Daoy (cell line): Measurements from ENCODE around the gene TSPAN5. TPM values are rescaled to one million over a fixed set of nuclear protein-coding genes. Genes with fewer than 3 reads are reported as not detected.
"Not testable (repeated sequence)": the region's sequence is repeated elsewhere in the genome, so short reads cannot be mapped to it uniquely, and the experiment has no call there.

Experiments used
- DNase-seq: peaks from one replicate; pipeline ENCODE4 v3.0.0-alpha.2; 2015; ENCODE audit warnings: low read depth
- total RNA-seq: library from RNA; depleted of rRNA; stranded (reverse); fragments of >200 nt; shearing (Covaris generic); gene quantifications from 2 replicates; pipeline ENCODE4 v1.2.3, GENCODE V29; 2014

The TSPAN5 gene
- total RNA-seq, 1 experiment from 2014 or later = 13.4 TPM

DNA sequence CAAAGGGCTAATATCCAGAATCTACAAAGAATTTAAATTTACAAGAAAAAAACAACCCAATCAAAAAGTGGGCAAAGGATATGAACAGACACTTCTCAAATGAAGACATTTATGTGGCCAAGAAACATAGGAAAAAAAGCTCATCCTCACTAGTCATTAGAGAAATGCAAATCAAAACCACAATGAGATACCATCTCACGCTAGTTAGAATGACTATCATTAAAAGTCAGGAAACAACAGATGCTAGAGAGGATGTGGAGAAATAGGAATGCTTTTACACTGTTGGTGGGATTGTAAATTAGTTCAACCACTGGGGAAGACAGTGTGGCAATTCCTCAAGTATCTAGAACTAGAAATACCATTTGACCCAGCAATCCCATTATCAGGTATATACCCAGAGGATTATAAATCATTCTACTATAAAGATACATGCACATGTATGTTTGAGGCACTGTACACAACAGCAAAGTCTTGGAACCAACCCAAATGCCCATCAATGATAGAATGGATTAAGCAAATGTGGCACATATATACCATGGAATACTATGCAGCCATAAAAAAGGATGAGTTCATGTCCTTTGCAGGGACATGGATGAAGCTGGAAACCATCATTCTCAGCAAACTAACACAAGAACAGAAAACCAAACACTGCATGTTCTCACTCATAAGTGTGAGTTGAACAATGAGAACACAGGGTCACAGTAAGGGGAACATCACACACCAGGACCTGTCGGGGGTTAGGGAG, 197.1 kb downstream of the TSPAN5 start:
- DNase-seq = not testable (repeated sequence)

DNA sequence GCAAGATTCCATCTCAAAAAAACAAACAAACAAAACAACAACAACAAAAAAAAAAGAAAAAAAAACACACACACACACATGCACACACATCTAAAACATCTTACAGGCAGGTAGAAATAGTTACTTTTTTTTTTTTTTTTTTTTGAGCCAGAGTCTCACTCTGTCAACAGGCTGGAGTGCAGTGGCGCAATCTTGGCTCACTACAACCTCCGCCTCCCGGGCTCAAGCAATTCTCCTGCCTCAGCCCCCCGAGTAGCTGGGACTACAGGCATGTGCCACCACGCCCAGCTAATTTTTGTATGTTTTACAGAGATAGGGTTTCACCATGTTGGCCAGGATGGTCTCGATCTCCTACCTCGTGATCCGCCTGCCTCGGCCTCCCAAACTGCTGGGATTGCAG, 201.0 kb downstream of the TSPAN5 start:
- DNase-seq = not testable (repeated sequence)

DNA sequence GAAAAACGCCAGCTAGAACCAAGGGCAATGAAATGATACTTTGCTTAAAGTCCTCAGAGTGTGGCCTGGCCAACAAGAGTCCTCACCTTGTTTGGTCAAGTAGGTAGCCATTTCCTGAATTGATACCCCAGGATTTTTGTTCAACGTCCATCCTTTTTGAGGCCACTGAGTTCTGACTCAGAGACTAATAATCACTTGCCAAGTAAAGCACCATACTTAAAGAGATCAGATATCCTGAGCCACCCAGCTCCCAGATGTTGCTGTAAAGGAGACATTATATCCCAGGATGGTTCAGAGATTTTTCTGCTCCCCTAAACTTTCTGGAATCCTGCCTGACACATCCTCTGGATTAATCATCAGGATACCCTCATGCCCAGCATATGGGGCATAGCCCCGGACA, 206.3 kb downstream of the TSPAN5 start:
- no peak for DNase-seq

DNA sequence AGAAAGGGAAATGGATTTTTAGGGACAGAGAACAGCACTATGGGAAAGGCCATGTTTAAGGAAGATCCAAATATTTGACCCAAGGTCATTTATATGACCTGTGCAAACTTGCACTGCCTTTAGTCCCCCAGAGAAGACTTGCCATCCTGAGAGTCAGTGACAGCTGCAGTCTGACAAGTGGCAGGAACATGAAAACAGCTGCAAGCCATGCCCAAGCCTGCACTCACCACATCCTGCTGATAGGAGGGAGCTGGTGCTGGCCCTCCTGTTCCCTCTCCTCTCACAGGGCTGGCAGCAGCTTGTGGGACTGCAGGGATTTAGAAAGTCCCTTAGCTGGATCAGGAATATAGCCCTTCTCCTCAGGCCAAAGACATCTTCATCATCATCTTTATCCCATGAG, 209.5 kb downstream of the TSPAN5 start:
- DNase-seq = no peak

DNA sequence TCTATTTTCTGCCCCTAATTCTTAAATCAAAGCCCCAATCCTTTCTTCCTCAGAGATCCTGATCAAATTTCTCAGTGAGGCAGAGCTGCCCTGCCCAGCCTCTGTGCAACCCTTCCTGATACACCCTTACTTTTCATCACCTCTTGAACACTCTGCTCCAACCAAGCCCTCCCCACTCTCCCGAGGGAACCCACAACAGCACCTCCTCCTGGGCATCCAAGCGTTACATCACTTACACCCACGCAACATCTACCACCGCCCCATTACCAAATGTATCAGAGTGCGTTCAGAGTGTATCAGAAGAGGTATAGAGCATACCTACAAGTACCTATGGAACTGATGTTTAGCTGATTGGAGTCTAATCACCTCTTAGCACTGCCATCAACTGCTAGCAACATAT, 210.8 kb downstream of the TSPAN5 start:
- no peak for DNase-seq

DNA sequence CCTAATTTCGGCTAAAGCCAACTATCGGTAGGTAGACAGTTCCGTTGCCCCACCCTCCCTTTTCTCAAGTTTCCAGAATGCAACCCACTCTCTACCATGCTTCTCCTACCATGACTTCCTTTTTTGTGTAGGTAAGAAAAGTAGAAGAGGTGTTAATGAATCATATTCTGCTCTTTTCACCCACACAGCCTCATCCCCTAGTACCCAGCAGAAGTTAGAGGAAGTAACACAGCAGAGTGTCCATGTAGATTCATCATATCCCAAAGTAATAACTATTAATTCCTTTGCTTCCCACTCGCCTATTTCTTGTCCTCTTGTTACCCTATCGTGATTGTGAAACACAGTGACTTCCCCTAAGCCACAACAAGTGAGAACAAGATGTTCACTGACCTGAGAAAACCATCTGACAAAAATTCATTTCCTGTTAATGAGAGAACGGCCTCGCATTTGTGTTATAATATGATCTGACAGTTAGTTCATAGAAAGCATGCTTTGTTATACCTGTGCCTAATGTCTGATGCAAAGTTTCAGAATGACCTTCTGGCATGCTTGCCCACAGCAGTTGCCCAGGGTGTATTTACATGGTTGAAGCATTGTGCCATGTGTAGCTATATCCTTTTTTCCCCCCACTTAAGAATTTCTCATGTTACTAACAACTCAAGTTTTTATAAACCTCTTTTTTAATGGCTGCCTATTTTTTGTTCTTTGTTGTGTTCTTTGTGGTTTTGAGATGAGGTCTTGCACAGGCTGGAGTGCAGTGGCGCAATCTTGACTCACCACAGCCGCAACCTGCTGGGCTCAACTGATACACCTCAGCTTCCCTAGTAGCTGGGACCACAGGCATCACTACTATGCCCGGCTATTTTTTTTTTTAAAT, 211.7 kb downstream of the TSPAN5 start:
- peak; percentile 18 for DNase-seq

DNA sequence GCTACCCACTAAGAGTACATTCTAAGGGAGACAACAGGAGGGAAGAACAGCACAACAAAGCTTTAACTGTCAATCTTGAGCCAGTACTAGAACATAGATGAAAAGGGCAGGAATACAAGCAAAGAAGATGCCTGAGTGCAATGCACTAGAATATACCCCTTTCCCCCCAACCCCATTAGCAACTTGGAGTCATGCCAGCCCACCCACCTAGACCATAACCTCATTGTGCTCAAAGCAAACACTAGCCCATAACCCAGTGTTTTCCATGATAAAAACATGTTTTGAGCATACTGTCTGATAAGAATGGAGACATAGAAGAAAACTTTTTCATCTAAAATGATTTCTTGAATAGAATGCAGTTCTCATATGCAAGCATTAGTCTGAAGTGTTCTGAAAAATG, 214.0 kb downstream of the TSPAN5 start:
- no peak for DNase-seq

DNA sequence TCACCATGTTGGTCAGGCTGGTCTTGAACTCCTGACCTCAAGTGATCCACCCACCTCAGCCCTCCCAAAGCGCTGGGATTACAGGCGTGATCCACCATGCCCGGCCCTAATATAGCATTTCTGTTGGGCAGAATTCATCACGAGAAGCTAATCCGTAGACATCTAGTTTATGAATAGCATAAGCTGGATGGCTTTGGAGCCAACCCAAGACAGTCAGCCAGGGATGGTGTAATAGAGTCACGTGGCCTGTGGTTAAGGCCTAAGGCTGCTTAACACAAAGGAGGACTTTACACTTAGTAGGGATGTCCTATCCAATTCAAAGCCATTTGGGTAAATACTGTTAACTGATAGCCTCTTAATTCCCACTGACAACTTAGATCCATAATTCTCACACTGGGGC, 223.6 kb downstream of the TSPAN5 start:
- no peak for DNase-seq

DNA sequence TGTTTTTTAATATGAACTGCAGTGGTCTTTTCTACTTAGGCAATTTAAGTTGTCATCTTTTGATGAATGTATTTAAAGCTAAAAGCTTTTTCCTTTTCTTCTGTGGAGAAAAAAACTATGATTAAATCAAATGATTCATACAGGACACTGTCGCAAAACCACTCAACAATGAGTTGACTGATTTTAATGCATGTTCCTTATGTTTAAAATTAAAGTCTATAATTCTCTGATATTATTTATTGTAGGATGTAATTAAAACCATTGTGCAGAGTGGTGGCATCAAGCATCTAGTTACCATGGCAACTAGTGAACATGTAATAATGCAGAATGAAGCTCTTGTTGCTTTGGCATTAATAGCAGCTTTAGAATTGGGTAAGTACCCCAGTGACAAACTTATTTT, 224.7 kb downstream of the TSPAN5 start:
- DNase-seq = no peak

DNA sequence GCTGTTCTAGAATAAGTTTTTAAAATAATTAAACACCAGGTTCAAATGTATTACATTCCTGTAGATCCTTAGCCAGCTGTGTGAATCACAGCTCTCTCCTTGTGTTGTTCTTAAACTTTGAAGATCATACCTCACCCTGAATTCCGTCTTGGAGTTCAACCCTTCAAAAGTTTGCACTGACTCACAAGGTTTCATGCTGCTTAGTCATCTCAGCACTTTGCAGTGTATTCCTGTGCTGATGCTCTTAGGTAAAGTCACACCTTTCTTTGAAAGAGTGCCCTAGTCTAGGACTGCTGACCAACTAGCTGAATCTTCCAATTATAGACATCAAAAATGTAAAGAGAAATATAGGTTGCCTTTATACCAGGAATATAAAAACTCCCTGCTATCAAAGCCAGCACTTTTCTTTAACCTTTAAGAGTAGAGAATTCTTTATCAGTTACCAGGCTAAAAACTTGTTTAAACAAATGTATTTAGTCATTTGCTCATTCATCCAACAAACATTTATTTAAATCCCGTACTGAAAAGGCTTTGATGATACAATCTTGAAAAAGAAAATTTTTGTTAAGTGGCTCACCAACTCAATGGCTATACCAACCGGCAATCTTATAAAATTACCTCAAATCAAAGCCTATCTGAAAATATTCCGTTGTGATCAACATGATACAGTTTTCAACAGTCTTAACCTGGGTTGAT, 227.6 kb downstream of the TSPAN5 start:
- peak; percentile 35 for DNase-seq

DNA sequence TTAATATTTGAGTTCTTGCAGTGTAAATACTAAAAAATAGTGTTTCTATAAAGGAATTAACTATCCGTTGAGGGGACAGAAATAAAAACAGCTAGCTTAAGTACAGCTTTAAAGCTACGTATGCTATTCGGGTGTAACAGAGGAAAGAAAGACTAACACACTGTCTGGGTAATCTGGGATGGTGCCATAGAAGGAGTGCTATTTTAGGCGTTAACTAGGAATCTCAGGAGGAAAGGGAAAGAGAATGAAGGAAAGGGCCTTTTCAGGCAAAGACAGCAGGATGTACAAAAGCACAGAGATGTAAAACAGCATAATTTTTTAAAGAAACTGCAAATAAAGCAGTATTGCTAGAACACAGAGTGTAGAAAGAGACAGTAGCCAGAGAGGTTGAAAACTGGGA, 235.4 kb downstream of the TSPAN5 start:
- no peak for DNase-seq

DNA sequence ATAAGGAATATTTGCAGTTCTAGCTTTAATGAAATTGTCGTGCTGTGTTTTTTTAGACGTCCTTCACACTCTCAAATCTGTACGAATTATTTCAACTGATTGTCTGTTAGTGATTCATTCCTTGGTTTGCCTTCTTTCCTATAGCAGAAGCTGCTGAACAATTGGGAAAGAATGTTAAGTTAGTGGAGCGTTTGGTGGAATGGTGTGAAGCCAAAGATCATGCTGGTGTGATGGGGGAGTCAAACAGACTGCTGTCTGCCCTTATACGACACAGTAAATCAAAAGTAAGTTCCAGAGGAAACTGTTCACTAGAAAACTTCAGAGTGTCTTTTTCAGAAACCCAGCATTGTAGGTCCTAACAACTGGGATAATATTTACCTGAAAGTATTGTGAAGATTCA, 237.3 kb downstream of the TSPAN5 start:
- DNase-seq = no peak
